Skeletal muscle tissue (tissue), 4 donors: ENCODE results near the gene C6orf118. TPM values are rescaled to one million over a fixed set of nuclear protein-coding genes. Genes with fewer than 3 reads are reported as not detected.

ENCODE experiments used
- H3K27ac ChIP-seq: one replicate; pipeline ENCODE4 v1.7.0; 2013; ENCODE audit warnings: mild to moderate bottlenecking, low read depth, low read length, inconsistent platforms
- H3K27me3 ChIP-seq, 3 donors: one replicate each; pipeline ENCODE4 v1.7.0; 2013; ENCODE audit warnings: low read length in 3 of 3; ENCODE audit not compliant: control insufficient read depth in 3 of 3, insufficient read depth in 3 of 3
- H3K36me3 ChIP-seq, 3 donors: one replicate each; pipeline ENCODE4 v1.7.0; 2013; ENCODE audit warnings: low read length in 3 of 3; ENCODE audit not compliant: control insufficient read depth in 3 of 3, insufficient read depth in 3 of 3
- H3K4me1 ChIP-seq, 3 donors: one replicate each; pipeline ENCODE4 v1.7.0; 2013; ENCODE audit warnings: low read length in 3 of 3, mild to moderate bottlenecking in 3 of 3; ENCODE audit not compliant: control insufficient read depth in 3 of 3, insufficient read depth in 3 of 3
- H3K4me3 ChIP-seq, 3 donors: one replicate each; pipeline ENCODE4 v1.7.0; 2013; ENCODE audit warnings: low read length in 3 of 3
- H3K9ac ChIP-seq, 3 donors: one replicate each; pipeline ENCODE4 v1.7.0; 2013; ENCODE audit warnings: low read length in 3 of 3, mild to moderate bottlenecking in 3 of 3, moderate library complexity in 2 of 3, low read depth in 1 of 3
- H3K9me3 ChIP-seq, 3 donors: one replicate each; pipeline ENCODE4 v1.7.0; 2013; ENCODE audit warnings: low read length in 3 of 3; ENCODE audit not compliant: control insufficient read depth in 3 of 3
- total RNA-seq: library from RNA; depleted of rRNA; stranded (reverse); fragments of >200 nt; gene quantifications from one replicate; pipeline ENCODE4 v1.2.3, GENCODE V29; 2014
- donor health status: Osteomylitis.

Gene C6orf118
- total RNA-seq, 1 donor from 2014 or later: not detected

DNA sequence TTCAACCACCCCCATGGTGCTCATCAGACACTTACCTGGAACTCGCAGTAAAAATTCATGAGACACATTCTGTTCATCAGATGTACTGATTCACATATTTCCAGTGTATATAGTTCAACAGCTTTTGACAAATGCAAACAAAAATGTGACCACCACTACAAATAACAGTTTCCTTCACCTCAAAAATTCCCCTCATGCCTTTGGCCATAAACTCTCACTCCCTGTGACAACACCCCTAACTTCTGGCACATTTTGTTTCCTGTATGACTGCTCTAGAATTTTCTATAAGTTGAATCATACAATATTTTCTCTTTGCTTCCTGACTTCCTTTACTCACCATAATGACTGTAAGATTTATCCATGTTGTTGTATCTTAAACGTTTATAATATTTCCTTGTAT is 63.7 kb downstream of the C6orf118 start:
- Histone ChIP-seq H3K4me1 (peaks cover 0 to 3% (median 0%) of the 10 kb centered on the region in 3 donors), H3K9ac (no peak overlapping the region), H3K27ac (no peak overlapping the region), H3K27me3 (no peaks in the 10 kb centered on the region), H3K36me3 (no peaks in the 10 kb centered on the region), H3K4me3 (no peak overlapping the region), H3K9me3 (no peaks in the 10 kb centered on the region)

DNA sequence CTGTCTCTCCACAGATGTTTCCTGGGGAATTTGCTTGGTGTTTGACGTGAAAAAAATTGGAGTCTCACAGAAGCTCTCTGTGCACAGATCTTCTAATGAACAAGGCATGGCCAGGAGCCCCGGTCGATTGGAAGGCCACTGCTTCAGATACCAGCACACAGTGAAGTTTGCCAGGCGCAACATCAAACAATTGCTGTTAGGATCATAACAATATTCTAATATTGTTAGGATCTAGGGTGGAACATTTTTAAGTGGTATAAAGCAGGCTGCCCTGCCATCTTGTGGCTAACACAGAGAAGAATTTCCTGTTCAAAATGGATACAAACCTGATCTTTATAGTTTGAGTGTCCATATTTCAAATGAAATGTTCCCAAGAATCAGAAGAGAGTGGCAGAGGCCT is 64.1 kb downstream of the C6orf118 start:
- Histone ChIP-seq H3K4me1 (peaks cover 0 to 3% (median 0%) of the 10 kb centered on the region in 3 donors), H3K4me3 (no peak overlapping the region), H3K9me3 (no peaks in the 10 kb centered on the region), H3K27me3 (no peaks in the 10 kb centered on the region), H3K9ac (peak overlapping the region in 1 of 3 donors; percentile 52), H3K36me3 (no peaks in the 10 kb centered on the region), H3K27ac (no peak overlapping the region)

DNA sequence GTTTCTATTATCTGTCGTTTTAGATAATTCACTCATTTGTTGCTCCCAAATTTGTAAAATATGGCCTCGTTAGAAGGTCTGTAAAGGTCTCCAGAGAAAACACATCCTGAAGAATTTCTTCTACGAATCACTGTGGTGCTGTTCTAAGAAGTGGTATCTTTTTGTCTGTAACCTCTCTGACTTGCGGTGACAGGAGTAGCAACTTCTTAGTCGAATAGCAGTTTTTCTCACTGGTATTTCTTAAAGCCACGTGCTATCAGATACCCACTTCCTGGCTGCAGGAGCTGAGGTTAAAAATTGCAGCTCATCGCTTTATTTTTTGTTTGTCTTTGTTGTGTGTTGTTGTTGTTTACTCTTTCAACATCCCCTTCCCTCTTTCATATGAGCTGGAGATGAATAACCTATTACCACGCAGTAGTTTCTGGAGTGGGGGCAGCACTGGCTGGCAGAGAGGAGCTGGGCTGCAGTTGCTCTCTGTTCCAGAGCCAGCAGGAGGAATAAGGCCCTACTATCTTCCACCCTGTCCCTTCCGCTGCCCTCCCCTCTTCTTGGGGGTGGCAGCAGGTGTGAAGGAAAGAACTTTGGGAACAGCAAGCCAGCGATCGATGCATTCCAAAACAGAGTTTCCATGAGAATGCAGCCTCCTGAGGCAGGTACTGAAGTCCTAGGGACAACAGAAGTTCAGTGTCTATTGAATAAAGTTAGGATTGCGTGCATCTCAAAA is 64.7 kb downstream of the C6orf118 start:
- no peak overlapping the region for H3K27ac ChIP-seq
- H3K9me3 ChIP-seq: no peaks in the 10 kb centered on the region
- no peaks in the 10 kb centered on the region for H3K27me3 ChIP-seq
- peaks cover 0 to 3% (median 0%) of the 10 kb centered on the region in 3 donors for H3K4me1 ChIP-seq
- H3K36me3 ChIP-seq: no peaks in the 10 kb centered on the region
- peak overlapping the region in 1 of 3 donors; percentile 52 for H3K9ac ChIP-seq
- no peak overlapping the region for H3K4me3 ChIP-seq

DNA sequence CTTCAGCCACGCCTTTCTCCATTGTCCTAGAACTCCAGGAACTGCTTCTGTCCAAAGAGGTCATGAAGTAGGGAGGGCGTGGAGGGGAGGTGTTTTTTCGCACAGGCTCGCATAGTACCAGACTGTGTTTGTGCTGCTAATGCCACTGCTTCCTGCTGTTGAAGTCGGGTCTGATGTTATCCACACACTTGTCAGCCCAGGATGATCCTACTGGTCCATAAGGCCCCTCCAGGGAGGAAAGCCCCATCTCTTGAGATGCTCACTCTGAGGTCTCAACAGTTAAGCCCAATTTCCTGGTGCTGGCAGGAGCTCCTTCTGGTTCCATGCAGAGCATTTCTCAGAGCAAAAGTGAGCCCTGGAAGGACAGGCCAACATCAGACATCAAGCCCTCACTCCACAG is 65.6 kb downstream of the C6orf118 start:
- H3K9ac ChIP-seq: no peak overlapping the region
- no peaks in the 10 kb centered on the region for H3K36me3 ChIP-seq
- H3K4me3 ChIP-seq: no peak overlapping the region
- no peak overlapping the region for H3K27ac ChIP-seq
- no peaks in the 10 kb centered on the region for H3K27me3 ChIP-seq
- peaks cover 0 to 3% (median 0%) of the 10 kb centered on the region in 3 donors for H3K4me1 ChIP-seq
- H3K9me3 ChIP-seq: no peaks in the 10 kb centered on the region

DNA sequence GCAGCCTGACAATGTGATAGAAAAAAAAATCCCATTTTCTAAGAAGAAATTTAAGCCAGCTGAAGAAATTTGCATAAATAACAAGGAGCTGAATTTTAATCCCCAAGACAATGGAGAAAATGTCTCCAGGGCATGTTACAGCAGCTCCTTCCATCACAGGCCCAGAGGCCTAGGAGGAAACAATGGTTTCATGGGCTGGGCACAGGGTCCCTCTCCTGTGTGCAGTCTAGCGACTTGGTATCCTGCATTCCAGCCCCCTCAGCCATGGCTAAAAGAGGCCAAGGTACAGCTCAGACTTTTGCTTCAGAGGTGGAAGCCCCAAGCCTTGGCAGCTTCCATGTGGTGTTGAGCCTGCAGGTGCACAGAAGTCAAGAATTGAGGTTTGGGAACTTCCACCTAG is 73.1 kb downstream of the C6orf118 start:
- Histone ChIP-seq H3K4me1 (peaks cover 4 to 11% (median 6%) of the 10 kb centered on the region in 3 donors), H3K9ac (no peak overlapping the region), H3K27me3 (no peaks in the 10 kb centered on the region), H3K36me3 (no peaks in the 10 kb centered on the region), H3K27ac (no peak overlapping the region), H3K9me3 (no peaks in the 10 kb centered on the region), H3K4me3 (no peak overlapping the region)

DNA sequence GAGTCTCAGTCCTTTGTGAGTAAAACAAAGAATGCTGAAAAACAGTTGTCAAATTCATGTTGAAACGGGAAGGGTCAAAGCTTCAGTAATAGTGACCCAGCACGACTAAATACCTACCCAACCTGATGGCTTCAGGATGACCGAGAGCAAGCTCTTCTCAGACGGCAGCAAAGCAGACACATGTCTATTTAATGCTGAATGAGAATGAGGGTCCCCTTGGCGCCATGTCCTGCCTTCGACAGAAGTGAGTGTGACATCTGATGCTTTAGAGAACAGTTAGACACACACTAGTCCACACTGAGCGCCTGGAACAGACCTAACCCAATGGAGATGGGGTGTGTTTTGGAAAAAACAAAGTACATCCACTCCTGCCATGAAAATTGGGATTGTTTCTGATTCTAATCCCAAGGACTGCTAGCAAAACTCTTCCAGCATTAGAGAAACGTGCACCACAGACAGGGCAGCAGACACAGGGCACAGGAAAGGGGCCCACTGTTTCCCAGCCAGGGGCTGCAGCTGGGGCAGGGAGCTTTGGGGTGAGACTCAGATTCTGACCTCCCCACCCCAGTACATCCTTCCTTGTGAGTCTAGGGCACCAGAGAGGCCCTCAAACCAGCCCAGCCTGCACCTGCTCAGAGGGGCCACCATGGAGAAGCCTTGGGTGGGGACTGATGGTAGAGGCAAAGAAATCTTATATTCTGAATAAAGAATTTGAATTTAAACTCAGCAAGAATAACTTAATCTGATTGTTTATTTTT is 76.5 kb downstream of the C6orf118 start:
- Histone ChIP-seq H3K36me3 (no peaks in the 10 kb centered on the region), H3K27ac (peak overlapping the region; percentile 90), H3K27me3 (no peaks in the 10 kb centered on the region), H3K4me1 (peaks cover 4 to 19% (median 14%) of the 10 kb centered on the region in 3 donors), H3K4me3 (no peak overlapping the region), H3K9ac (peak overlapping the region; percentile 13 to 65 (median 35)), H3K9me3 (no peaks in the 10 kb centered on the region)

DNA sequence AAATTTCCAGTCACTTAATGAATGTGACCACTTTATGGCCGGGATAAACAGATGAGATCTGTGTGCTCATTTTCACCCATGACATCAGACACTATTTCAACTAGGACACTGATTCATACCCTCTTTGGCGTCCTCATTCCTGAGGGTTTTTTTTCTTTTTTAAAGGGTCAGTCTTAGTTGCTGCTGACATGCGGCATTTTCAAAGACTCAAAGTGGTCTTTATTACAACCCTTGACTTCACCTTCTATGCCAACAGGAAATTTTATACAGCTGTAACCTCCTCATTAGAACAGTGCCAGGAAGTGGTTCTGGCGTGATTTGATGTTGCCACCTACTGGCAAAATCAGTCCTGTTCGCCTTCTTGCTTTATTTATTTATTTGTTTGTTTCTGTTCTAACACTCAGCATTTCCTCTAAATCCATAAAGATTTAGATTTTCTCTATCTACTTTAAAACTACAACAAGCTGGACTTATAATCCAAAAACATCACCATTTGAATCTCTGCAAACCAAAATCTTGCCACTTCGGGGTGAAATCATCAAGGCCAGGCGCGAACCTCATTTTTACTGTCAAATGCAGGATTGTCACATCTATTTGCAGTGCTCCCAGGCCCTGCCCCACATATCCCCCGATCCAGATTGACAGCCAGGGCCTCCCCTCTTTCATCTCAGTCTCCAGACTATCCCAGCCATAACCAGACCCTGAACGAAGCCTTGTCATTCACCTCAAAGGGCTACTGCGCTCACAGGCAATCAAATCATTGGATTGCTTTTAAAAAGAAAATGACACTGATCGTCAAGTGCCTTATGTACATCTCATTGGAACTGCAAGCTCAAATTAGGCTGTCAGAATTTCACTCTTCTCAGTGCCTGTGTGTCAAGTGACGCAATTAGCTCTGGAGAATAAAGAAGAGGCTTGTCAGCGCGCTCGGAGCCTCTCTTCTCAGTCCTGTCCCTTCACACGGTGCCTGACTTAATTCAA is 77.5 kb downstream of the C6orf118 start:
- peaks cover 4 to 19% (median 14%) of the 10 kb centered on the region in 3 donors for H3K4me1 ChIP-seq
- peak overlapping the region; percentile 90 for H3K27ac ChIP-seq
- peak overlapping the region in 2 of 3 donors; percentile 8 to 48 for H3K4me3 ChIP-seq
- no peaks in the 10 kb centered on the region for H3K9me3 ChIP-seq
- H3K9ac ChIP-seq: peak overlapping the region; percentile 54 to 83 (median 65)
- H3K36me3 ChIP-seq: no peaks in the 10 kb centered on the region
- H3K27me3 ChIP-seq: no peaks in the 10 kb centered on the region

DNA sequence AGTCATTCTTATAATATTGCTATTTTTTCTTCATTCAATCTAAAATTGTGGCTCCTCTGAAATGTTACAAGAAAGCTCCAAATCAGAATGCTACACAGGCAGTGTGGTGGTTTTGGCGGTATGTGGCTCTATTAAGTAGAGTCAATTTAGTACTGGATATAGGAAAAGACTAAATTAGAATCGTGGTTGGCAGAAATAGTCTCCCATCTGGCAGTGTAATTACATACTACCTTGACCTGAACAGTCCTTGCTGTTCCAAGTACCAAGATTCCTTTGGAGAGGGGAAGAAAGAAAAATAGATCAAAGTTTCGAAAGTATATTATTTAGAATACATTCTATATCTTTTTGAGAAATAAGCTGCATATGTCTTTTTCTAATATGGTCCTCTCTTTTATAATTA is 78.2 kb downstream of the C6orf118 start:
- peak overlapping the region in 2 of 3 donors; percentile 2 to 11 for H3K4me3 ChIP-seq
- H3K36me3 ChIP-seq: no peaks in the 10 kb centered on the region
- peak overlapping the region; percentile 25 to 83 (median 65) for H3K9ac ChIP-seq
- peak overlapping the region; percentile 90 for H3K27ac ChIP-seq
- no peaks in the 10 kb centered on the region for H3K9me3 ChIP-seq
- no peaks in the 10 kb centered on the region for H3K27me3 ChIP-seq
- peaks cover 4 to 19% (median 14%) of the 10 kb centered on the region in 3 donors for H3K4me1 ChIP-seq
